Spleen (tissue), 7 donors: ENCODE measurements around the gene COL1A1.

Experiments
- POLR2A ChIP-seq, 3 donors: fragments of 450-650 bp; IDR thresholded peaks; one replicate each; pipeline ENCODE4 v1.5.1; 2017; ENCODE audit warnings: antibody characterized with exemption in 3 of 3, mild to moderate bottlenecking in 1 of 3
- TF ChIP-seq, protein P1 (sequence below), 11 experiments: fragments of 200-600 bp in 7 of 11; fragments of 450-650 bp in 4 of 11; sonication (generic) in 4 of 11; IDR thresholded peaks in 8 of 11; conservative IDR thresholded peaks in 3 of 11; 1 replicate in 7 of 11; 2 replicates in 4 of 11; pipeline versions ENCODE4 v1.4.0 to v1.8.0; 2016 to 2021; ENCODE audit warnings: antibody characterized with exemption in 11 of 11, inconsistent platforms in 4 of 11, mild to moderate bottlenecking in 1 of 11
- donor health status: DM: no; HTN: no; CAD: no; lungs with moderate emphysema.
- donor health status: DM: no; HTN: no; CAD: no.
- donor health status: DM: no; HTN: no; CAD: no.

- TF ChIP-seq, protein P1, sequence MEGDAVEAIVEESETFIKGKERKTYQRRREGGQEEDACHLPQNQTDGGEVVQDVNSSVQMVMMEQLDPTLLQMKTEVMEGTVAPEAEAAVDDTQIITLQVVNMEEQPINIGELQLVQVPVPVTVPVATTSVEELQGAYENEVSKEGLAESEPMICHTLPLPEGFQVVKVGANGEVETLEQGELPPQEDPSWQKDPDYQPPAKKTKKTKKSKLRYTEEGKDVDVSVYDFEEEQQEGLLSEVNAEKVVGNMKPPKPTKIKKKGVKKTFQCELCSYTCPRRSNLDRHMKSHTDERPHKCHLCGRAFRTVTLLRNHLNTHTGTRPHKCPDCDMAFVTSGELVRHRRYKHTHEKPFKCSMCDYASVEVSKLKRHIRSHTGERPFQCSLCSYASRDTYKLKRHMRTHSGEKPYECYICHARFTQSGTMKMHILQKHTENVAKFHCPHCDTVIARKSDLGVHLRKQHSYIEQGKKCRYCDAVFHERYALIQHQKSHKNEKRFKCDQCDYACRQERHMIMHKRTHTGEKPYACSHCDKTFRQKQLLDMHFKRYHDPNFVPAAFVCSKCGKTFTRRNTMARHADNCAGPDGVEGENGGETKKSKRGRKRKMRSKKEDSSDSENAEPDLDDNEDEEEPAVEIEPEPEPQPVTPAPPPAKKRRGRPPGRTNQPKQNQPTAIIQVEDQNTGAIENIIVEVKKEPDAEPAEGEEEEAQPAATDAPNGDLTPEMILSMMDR (IDR thresholded peaks at IDR 0.05 in 8 of 11, conservative IDR thresholded peaks at IDR 0.05 in 3 of 11), result no peak
- no peak for TF ChIP-seq POLR2A (IDR thresholded peaks at IDR 0.05)
These were observed 47.5 kb downstream of the COL1A1 start for GRCh38 chr17:50153650-50154575.
